Measurements from ENCODE around the gene PDGFRB. TPM values are rescaled to one million over a fixed set of nuclear protein-coding genes. Genes with fewer than 3 reads are reported as not detected.

The PDGFRB gene
- total RNA-seq, 4 donors from 2014 or later, result 17.5 to 87.5 (median 31.2) TPM

DNA sequence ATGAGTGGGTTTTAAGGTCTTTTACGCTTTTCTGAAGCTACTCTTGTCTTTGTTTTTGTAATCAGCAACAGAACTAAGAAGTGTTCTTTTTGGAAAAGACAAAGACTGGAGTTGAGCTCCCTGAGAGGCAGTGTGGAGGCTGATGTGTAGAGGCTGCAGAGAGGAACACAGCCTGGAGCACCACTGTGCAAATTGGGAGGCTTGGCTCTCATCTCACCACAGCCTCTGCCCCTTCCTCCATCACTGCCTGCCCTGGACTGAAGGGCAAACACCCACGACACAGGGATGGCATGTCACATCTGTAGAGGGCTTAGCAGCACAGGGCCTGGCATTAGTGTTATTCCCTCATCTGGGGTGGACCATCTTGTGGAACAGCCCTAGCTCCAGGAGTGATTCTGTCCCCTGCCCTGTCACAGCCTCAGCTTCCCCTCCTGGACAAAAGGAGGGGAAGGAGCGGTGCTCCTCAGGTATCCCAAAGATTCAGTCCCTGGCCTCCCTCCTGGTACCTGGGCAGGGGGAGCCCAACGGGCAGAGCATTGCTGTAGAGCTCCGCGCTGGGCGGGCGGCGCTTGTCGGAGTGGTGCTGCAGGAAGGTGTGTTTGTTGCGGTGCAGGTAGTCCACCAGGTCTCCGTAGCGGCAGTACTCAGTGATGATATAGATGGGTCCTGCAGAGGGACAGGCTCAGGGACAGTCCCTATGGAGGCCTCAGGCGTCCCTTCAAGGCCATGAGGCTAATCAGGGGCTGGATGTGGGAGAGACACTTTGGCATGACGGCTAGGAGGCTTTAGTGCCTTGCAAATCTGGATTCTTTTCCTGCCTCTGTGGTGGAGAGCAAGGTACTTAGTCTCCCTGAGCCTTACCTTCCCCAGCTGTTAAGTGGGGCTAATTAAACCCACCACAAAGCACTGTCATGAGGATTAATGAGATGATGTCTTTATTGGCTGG lies 32.8 kb downstream of the PDGFRB start:
- Histone ChIP-seq H3K27me3 (no peaks in the 10 kb centered on the region), H3K9me3 (no peaks in the 10 kb centered on the region), H3K4me1 (peaks cover 0 to 10% (median 0%) of the 10 kb centered on the region in 4 donors), H3K36me3 (peaks cover 0 to 31% (median 0%) of the 10 kb centered on the region in 3 donors), H3K27ac (no peak overlapping the region), H3K4me3 (no peak overlapping the region)
- no peak for TF ChIP-seq POLR2A (IDR thresholded peaks at IDR 0.05)
- TF ChIP-seq, protein P1, sequence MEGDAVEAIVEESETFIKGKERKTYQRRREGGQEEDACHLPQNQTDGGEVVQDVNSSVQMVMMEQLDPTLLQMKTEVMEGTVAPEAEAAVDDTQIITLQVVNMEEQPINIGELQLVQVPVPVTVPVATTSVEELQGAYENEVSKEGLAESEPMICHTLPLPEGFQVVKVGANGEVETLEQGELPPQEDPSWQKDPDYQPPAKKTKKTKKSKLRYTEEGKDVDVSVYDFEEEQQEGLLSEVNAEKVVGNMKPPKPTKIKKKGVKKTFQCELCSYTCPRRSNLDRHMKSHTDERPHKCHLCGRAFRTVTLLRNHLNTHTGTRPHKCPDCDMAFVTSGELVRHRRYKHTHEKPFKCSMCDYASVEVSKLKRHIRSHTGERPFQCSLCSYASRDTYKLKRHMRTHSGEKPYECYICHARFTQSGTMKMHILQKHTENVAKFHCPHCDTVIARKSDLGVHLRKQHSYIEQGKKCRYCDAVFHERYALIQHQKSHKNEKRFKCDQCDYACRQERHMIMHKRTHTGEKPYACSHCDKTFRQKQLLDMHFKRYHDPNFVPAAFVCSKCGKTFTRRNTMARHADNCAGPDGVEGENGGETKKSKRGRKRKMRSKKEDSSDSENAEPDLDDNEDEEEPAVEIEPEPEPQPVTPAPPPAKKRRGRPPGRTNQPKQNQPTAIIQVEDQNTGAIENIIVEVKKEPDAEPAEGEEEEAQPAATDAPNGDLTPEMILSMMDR (IDR thresholded peaks at IDR 0.05), result no peak
- peak in 2 of 3 donors; percentile 25 for DNase-seq

DNA sequence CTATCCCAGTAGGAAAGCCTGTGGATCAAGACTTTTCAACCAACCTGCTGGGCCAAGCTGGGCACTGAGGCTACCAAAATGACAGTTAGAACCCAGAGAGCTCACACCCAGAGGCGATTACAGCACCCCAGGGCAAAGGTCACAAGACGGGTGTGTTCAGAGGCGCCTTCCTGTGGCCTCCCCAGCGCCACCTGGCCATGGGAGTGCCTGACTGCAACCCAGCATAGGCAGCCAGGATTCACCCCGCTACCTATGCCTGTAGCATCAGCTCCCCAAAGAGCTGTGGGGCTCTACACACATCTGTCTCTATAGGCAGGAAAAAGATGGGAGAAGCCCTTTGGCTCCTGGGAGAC lies 33.5 kb downstream of the PDGFRB start:
- H3K36me3 ChIP-seq, result peaks cover 0 to 31% (median 0%) of the 10 kb centered on the region in 3 donors
- H3K27me3 ChIP-seq, result no peaks in the 10 kb centered on the region
- H3K4me3 ChIP-seq, result no peak overlapping the region
- H3K4me1 ChIP-seq, result peaks cover 0 to 10% (median 0%) of the 10 kb centered on the region in 4 donors
- TF ChIP-seq POLR2A (IDR thresholded peaks at IDR 0.05), result no peak
- TF ChIP-seq, protein P1 (IDR thresholded peaks at IDR 0.05), result peak in 4 of 6 experiments; percentile 35 to 82 (median 81)
- no peaks in the 10 kb centered on the region for H3K9me3 ChIP-seq
- DNase-seq, result peak in 2 of 3 donors; percentile 88 to 89
- H3K27ac ChIP-seq, result peak overlapping the region in 1 of 4 donors; percentile 55

DNA sequence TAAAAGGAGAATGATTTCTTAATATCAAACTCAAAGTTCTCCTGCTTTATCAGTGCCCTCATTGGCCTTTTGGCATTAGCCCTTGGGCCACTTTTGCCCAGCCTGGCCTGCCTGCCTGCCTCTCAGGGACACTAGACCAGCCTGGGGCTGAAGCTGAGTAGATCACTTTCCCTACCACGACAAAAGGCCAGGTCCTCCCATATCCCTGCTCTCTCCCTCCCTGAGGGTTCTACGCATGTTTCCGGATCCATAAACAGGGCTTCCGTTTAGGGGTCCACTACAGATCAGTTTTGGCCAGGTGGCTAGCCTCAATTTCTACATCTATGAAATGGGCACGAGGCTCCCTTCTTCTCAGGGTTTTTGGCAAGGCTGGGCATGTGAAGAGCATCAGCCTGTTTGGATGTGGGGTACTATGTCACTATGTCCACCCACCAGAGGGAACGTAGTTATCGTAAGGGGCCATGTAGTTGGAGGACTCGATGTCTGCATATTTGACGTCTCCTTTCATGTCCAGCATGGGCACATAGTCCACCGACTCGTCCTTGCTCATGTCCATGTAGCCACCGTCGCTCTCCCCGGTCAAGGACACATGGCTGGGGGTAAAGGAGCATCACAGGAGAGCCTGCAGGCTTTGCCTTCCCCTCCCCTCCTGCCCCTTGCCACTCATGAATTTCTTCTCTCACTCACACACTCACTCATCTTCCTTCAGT lies 34.0 kb downstream of the PDGFRB start:
- peaks cover 0 to 31% (median 0%) of the 10 kb centered on the region in 3 donors for H3K36me3 ChIP-seq

DNA sequence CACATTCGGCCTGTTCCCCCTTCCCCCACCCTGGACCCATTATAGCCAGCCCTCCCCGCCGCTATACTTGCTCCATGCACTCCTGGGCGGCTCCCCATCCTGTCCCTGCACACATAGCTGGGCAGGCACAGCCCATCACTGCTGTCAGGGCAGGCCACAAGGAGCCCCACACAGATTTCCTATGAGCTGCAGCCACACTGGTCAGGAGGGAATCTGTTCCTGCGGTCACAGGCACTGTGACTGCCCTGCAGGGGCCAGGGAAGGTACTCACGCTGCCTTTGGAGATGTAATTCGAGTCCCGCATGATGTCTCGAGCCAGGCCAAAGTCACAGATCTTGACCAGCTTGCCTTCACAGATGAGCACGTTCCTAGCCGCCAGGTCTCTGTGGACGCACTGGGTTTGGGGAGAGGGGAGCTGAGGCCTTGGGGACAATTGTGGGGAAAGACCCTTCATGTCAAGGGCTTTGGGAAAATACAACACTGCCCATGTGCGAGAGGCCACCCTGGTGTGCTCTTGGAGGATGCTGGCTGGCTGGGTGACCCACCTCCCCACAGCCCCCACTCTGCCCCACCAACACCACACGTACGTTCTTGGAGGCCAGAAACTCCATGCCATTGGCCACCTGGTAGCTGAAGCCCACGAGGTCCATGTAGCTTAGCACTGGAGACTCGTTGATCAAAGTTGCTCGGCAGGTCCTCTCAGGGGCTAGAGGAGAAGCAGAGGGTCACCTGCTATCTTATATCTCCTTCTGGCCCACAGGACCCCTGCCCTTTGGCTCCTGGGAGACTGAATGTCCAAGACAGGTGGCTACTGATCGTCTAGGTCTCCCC lies 34.8 kb downstream of the PDGFRB start:
- Histone ChIP-seq H3K9me3 (no peaks in the 10 kb centered on the region), H3K27me3 (no peaks in the 10 kb centered on the region), H3K4me1 (peaks cover 0 to 10% (median 0%) of the 10 kb centered on the region in 4 donors), H3K36me3 (peaks cover 0 to 31% (median 0%) of the 10 kb centered on the region in 3 donors), H3K4me3 (no peak overlapping the region), H3K27ac (no peak overlapping the region)
- TF ChIP-seq POLR2A (IDR thresholded peaks at IDR 0.05), result no peak
- TF ChIP-seq, protein P1 (IDR thresholded peaks at IDR 0.05), result no peak
- peak in 2 of 3 donors; percentile 34 to 37 for DNase-seq

More for the DNA sequence above, 34.0 kb downstream of the PDGFRB start:
- peaks cover 0 to 10% (median 0%) of the 10 kb centered on the region in 4 donors for H3K4me1 ChIP-seq
- no peak overlapping the region for H3K4me3 ChIP-seq
- peak overlapping the region in 1 of 4 donors; percentile 55 for H3K27ac ChIP-seq
- no peaks in the 10 kb centered on the region for H3K9me3 ChIP-seq
- no peak for TF ChIP-seq POLR2A (IDR thresholded peaks at IDR 0.05)
- DNase-seq, result peak in 1 of 3 donors; percentile 39
- H3K27me3 ChIP-seq, result no peaks in the 10 kb centered on the region

DNA sequence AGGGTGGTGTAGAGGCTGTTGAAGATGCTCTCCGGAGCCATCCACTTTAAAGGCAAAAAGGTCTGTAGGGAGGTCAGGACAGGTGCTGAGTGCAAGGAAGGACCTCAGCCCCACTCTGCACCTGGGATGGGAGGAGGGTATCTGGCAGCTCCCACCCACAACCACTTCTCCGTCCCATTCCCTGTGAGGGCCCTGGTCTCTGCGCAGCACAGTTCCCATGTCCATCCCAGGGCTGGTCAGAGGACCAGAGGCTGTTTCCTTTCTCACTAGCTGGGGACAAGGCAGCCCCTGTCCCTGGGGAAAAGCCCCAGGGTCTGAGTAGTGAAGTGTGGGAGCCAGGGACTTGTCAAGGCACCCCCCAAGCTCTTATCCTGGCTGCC lies 35.6 kb downstream of the PDGFRB start:
- Histone ChIP-seq H3K27ac (no peak overlapping the region), H3K27me3 (no peaks in the 10 kb centered on the region), H3K4me3 (no peak overlapping the region), H3K36me3 (peaks cover 0 to 27% (median 0%) of the 10 kb centered on the region in 3 donors), H3K4me1 (peaks cover 0 to 10% (median 0%) of the 10 kb centered on the region in 4 donors), H3K9me3 (no peaks in the 10 kb centered on the region)
- peak in 2 of 3 donors; percentile 11 to 37 for DNase-seq
- no peak for TF ChIP-seq POLR2A (IDR thresholded peaks at IDR 0.05)
- TF ChIP-seq, protein P1 (IDR thresholded peaks at IDR 0.05), result no peak
